ENCODE measurements around the gene FSTL5.

The FSTL5 gene

DNA sequence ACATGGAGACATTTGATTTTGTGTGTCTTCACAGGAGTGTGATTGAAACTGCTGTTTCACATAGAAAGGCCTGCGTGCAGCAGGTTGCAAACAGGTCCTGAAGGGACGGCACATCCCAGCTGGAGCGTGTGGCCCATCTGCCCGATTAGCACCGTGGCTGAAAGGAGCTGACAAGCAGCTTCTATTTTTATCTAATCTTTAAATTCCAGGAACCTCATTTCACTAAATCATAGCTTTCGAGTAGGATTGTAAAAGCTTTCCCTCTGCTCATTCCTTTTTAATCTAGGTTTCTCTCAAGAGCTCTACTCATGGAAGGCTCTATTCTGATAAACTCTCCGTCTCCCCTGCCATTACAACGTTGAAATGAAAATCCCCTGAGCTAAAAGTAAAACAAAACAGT, 106.8 kb downstream of the FSTL5 start:
- Histone ChIP-seq H3K4me2 (ENCODE audit: insufficient read depth, low read length) (no peak overlapping the region), H2AFZ (ENCODE audit: low read depth, low read length) (no peak overlapping the region), H3K36me3 (ENCODE audit: insufficient read depth, low read length) (no peaks in the 10 kb centered on the region), H4K20me1 (ENCODE audit: insufficient read depth, low read length) (no peaks in the 10 kb centered on the region), H3K79me2 (ENCODE audit: insufficient read depth, low read length) (no peaks in the 10 kb centered on the region), H3K4me1 (ENCODE audit: insufficient read depth, low read length) (no peaks in the 10 kb centered on the region), H3K27ac (ENCODE audit: low read length) (no peak overlapping the region), H3K9me3 (ENCODE audit: insufficient read depth, low read length, severe bottlenecking) (no peaks in the 10 kb centered on the region), H3K4me3 (ENCODE audit: low read depth in 1 of 2, low read length in 2 of 2) (no peak overlapping the region), H3K9ac (ENCODE audit: low read depth, low read length) (no peak overlapping the region), H3K27me3 (ENCODE audit: insufficient read depth, low read length, poor library complexity) (no peaks in the 10 kb centered on the region)
- ATAC-seq (ENCODE audit: insufficient read depth, low read depth) (no peak), DNase-seq (no peak)
- TF ChIP-seq, protein P1, sequence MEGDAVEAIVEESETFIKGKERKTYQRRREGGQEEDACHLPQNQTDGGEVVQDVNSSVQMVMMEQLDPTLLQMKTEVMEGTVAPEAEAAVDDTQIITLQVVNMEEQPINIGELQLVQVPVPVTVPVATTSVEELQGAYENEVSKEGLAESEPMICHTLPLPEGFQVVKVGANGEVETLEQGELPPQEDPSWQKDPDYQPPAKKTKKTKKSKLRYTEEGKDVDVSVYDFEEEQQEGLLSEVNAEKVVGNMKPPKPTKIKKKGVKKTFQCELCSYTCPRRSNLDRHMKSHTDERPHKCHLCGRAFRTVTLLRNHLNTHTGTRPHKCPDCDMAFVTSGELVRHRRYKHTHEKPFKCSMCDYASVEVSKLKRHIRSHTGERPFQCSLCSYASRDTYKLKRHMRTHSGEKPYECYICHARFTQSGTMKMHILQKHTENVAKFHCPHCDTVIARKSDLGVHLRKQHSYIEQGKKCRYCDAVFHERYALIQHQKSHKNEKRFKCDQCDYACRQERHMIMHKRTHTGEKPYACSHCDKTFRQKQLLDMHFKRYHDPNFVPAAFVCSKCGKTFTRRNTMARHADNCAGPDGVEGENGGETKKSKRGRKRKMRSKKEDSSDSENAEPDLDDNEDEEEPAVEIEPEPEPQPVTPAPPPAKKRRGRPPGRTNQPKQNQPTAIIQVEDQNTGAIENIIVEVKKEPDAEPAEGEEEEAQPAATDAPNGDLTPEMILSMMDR (IDR thresholded peaks at IDR 0.05; ENCODE audit: borderline replicate concordance, extremely low read depth, low read length, poor library complexity, severe bottlenecking), result no peak
- no peak for TF ChIP-seq EZH2 (IDR thresholded peaks at IDR 0.05; ENCODE audit: borderline replicate concordance, low read depth, low read length, severe bottlenecking)

DNA sequence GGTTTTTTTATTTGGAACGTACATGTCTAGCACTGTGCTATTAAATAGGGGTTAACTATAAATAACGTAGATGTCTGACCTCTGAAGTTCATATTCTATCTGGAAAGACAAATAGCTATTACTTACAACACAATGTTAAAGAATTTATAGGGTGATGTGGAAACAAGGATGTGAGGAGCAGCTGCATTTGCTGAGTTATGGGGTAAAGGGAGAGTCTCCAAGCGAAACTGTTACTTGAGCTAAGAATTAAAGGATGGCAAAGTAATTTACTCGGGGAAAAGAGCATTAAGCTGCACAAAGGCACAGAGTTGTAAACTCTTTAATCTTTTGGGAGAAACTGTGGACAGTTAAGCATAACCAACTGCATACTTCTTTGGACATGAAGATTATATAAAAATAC, 117.7 kb downstream of the FSTL5 start:
- DNase-seq, result no peak
- no peak overlapping the region for H3K9ac ChIP-seq (ENCODE audit: low read depth, low read length)
- H3K4me1 ChIP-seq (ENCODE audit: insufficient read depth, low read length), result no peaks in the 10 kb centered on the region
- no peak for ATAC-seq (ENCODE audit: insufficient read depth, low read depth)
- H3K4me3 ChIP-seq (ENCODE audit: low read depth in 1 of 2, low read length in 2 of 2), result no peak overlapping the region
- no peak overlapping the region for H3K27ac ChIP-seq (ENCODE audit: low read length)
- no peaks in the 10 kb centered on the region for H3K36me3 ChIP-seq (ENCODE audit: insufficient read depth, low read length)
- no peaks in the 10 kb centered on the region for H3K79me2 ChIP-seq (ENCODE audit: insufficient read depth, low read length)
- no peak overlapping the region for H2AFZ ChIP-seq (ENCODE audit: low read depth, low read length)
- no peaks in the 10 kb centered on the region for H3K9me3 ChIP-seq (ENCODE audit: insufficient read depth, low read length, severe bottlenecking)
- TF ChIP-seq EZH2 (IDR thresholded peaks at IDR 0.05; ENCODE audit: borderline replicate concordance, low read depth, low read length, severe bottlenecking), result no peak
- TF ChIP-seq, protein P1 (IDR thresholded peaks at IDR 0.05; ENCODE audit: borderline replicate concordance, extremely low read depth, low read length, poor library complexity, severe bottlenecking), result no peak
- no peaks in the 10 kb centered on the region for H4K20me1 ChIP-seq (ENCODE audit: insufficient read depth, low read length)
- H3K4me2 ChIP-seq (ENCODE audit: insufficient read depth, low read length), result no peak overlapping the region
- no peaks in the 10 kb centered on the region for H3K27me3 ChIP-seq (ENCODE audit: insufficient read depth, low read length, poor library complexity)

DNA sequence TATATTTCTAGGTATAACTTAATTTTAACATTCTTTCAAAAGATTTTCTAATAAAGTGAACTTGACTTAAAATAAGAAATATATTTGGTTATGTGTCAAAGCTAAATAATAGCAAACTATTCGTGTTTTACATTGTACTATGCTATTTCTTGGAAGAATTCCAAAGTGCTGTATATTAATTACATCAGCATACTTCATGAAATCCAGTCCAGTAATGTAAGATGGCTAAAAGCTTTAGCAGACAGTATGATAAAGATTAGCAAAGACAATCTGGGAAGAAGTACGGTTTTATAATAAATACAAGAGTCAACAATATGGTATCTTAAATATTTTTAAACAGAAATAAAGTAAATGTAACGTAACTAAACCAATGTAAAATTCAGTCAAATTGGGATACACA, 125.7 kb downstream of the FSTL5 start:
- Histone ChIP-seq H3K9ac (ENCODE audit: low read depth, low read length) (no peak overlapping the region), H3K27ac (ENCODE audit: low read length) (no peak overlapping the region), H3K4me2 (ENCODE audit: insufficient read depth, low read length) (no peak overlapping the region), H3K79me2 (ENCODE audit: insufficient read depth, low read length) (no peaks in the 10 kb centered on the region), H3K27me3 (ENCODE audit: insufficient read depth, low read length, poor library complexity) (no peaks in the 10 kb centered on the region), H3K4me1 (ENCODE audit: insufficient read depth, low read length) (no peaks in the 10 kb centered on the region), H3K36me3 (ENCODE audit: insufficient read depth, low read length) (no peaks in the 10 kb centered on the region), H3K9me3 (ENCODE audit: insufficient read depth, low read length, severe bottlenecking) (no peaks in the 10 kb centered on the region), H4K20me1 (ENCODE audit: insufficient read depth, low read length) (no peaks in the 10 kb centered on the region), H3K4me3 (ENCODE audit: low read depth in 1 of 2, low read length in 2 of 2) (no peak overlapping the region), H2AFZ (ENCODE audit: low read depth, low read length) (no peak overlapping the region)
- TF ChIP-seq EZH2 (IDR thresholded peaks at IDR 0.05; ENCODE audit: borderline replicate concordance, low read depth, low read length, severe bottlenecking), result no peak
- TF ChIP-seq, protein P1 (IDR thresholded peaks at IDR 0.05; ENCODE audit: borderline replicate concordance, extremely low read depth, low read length, poor library complexity, severe bottlenecking), result no peak
- DNase-seq (no peak), ATAC-seq (ENCODE audit: insufficient read depth, low read depth) (no peak)

DNA sequence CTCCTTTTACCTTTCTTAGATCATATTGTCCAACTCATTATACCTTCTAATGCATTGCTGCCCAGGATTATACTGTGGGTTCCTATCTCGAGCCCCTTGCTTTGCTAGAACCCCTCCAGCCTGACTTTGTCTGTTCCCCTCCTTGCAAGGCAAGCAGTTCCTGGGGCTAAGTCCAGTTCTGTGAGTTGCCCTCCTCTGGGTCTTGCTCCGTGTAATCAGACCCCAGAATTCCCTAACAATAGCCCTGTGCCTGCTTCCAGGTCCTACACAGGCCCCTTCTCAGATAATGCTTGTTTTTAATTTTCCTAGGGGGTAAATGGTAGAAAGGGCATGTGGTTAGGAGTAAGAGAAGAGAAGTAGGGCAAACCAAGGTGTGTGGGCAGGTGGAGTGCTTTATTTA, 145.9 kb downstream of the FSTL5 start:
- TF ChIP-seq EZH2 (IDR thresholded peaks at IDR 0.05; ENCODE audit: borderline replicate concordance, low read depth, low read length, severe bottlenecking), result no peak
- TF ChIP-seq, protein P1 (IDR thresholded peaks at IDR 0.05; ENCODE audit: borderline replicate concordance, extremely low read depth, low read length, poor library complexity, severe bottlenecking), result no peak
- ATAC-seq (ENCODE audit: insufficient read depth, low read depth), result no peak
- no peak overlapping the region for H2AFZ ChIP-seq (ENCODE audit: low read depth, low read length)

More for the DNA sequence above, 145.9 kb downstream of the FSTL5 start:
- H4K20me1 ChIP-seq (ENCODE audit: insufficient read depth, low read length), result no peaks in the 10 kb centered on the region
- no peak for DNase-seq
- H3K4me2 ChIP-seq (ENCODE audit: insufficient read depth, low read length), result no peak overlapping the region
- H3K79me2 ChIP-seq (ENCODE audit: insufficient read depth, low read length), result no peaks in the 10 kb centered on the region
- H3K36me3 ChIP-seq (ENCODE audit: insufficient read depth, low read length), result no peaks in the 10 kb centered on the region
- H3K27ac ChIP-seq (ENCODE audit: low read length), result no peak overlapping the region
- H3K4me3 ChIP-seq (ENCODE audit: low read depth in 1 of 2, low read length in 2 of 2), result no peak overlapping the region
- H3K9me3 ChIP-seq (ENCODE audit: insufficient read depth, low read length, severe bottlenecking), result no peaks in the 10 kb centered on the region
- no peak overlapping the region for H3K9ac ChIP-seq (ENCODE audit: low read depth, low read length)
- no peaks in the 10 kb centered on the region for H3K27me3 ChIP-seq (ENCODE audit: insufficient read depth, low read length, poor library complexity)
- H3K4me1 ChIP-seq (ENCODE audit: insufficient read depth, low read length), result no peaks in the 10 kb centered on the region

Measured in DND-41 (cell line).